GDM1 (cell line): ENCODE results near the gene FAM222A.
A peak's percentile ranks its signal among the peaks of the same experiment; 100 is the strongest.

ENCODE experiments used
- DNase-seq: peaks from one replicate; lab custom pipeline; 2025; lab: John Stamatoyannopoulos, UW

FAM222A gene

DNA sequence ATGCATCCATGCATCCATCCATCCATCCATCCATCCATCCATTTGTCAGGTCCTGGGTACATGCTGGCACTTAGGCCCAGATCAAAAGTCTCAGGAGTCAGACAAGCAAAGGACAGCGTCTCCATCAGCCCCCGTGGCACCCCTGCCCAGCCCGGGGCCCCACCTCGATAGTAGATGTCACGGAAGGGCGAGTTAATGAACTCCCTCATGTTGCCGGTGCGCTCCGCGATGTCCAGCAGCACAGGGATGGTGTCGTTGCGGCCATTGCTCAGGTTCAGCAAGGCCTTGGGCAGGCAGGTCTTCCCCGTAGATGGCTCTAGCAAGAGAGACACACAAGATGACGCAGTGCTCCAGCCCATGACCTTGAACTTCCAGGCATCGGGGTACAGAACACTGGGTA is 89.2 kb downstream of the FAM222A start:
- no peak for DNase-seq

DNA sequence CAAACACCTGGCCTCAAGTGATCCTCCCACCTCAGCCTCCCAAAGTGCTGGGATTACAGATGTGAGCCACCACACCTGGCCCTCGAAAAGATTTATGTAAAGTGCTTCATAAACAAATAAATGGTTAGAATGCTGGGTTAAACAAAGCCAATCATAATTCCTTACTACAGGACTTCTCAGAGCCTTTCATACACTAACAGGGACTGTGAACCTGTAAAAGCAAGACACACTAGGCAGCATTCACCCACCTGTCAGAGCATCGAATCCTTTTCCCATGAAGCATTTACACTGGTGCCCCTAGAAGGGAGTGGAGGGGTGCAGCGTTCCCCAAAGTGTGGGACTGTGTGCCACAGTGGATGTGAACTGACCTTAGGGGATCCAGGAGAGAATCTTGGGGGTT is 90.1 kb downstream of the FAM222A start:
- no peak for DNase-seq

DNA sequence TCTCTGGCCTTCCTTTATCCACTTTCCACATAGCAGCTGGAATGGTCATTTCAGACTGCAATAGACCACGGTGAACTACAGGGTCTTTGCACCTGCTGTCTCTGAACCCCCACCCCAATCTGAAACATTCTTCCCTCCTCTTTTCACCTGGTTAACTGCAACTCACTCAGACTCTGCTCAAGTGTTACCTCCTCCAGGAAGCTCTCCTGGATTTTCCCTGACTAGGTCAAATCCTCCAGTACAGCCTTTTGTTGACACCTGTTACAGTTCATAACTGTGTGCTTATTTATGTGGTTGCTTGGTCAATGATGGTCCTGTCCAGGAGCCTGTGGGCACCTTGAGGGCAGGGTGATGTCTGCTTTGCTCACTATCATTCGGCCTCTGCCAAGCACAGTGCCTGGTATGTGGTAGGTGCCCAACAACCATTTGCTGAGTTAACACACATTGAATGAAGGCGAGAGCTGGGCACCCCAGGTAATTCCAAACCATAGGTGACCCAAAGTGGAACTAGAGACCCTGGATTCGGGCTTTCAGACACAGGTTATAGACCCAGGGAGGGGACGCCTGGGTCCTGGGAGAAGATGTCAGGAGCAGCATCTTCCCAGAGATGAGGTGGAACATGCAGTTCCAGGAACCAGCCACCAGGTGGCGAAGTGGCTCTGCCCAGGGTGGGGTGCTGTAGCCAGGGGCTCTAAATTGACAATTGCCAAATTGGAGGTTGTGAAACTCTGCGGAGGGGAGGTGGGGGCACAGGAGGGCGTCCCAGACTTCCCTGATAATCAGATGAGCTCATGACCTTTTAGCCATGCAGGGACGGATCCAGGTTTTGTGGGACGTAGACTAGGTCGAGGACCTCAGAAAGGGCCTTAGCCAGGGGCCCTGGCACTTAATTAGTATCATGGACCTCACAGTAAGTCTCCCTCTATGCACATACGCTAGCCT is 91.5 kb downstream of the FAM222A start:
- peak; percentile 25 for DNase-seq

DNA sequence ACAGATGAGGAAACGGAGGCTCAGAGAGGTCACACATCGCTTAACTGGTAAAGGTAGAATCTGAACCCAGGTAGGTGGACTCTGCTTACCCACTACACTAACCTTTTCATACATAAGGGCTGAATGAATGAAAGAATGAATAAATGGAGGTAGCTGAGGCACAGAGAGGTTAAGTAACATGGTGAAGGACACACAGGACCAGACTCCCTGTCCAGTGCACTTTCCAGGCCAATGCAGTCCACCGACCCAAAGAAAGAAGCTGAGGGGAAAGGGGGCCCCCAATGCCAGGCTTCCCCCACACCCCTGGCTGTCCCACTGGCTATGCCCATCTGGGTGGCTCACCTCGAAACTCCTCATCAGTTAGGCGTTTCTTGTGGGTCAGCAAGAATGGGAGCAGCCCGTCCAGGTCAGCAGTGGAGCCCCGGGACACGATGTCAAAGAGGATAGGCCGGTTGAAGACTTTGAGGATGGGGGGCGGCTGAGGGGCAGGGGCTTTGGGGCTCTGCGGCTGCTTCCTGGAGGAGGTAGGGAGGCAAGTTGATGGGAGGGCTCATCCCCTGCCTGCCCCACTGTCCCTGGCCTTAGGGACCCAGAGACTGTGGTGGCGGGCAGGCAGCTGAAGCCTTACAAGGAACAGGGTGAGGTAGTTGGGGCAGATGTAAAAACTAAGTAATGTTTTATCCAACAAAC is 94.5 kb downstream of the FAM222A start:
- no peak for DNase-seq

GRCh38 chr12:109808876-109809646 is 95.4 kb downstream of the FAM222A start:
- DNase-seq: no peak

DNA sequence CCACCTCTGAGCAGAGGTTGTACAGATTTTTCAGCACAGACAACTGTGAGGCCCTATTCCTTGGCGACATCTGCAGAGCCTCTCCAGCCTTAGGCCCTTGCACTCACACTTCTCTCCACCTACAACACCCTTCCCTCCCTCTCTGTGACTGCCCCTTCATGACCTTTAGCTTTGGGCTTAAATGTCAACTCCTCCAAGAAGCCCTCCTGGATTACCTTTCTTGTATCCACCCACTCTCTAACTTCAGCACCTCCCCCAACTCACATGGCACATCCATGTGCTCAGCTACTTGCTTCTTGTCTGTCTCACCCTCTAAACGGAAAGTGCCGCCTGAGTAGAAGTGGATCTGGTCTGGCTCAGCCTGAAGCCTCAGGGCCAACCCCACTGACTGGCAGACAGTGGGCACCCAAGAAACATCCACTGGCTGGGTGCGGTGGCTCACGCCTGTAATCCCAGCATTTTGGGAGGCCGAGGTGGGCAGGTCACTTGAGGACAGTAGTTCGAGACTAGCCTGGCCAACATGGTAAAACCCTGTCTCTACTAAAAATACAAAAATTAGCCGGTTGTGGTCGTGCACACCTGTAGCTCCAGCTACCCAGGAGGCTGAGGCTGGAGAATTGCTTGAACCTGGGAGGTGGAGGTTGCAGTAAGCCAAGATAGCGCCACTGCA is 97.5 kb downstream of the FAM222A start:
- DNase-seq: no peak

- DNase-seq: no peak
Observed at GRCh38 chr12:109811624-109811995, 98.0 kb downstream of the FAM222A start.

GRCh38 chr12:109813810-109814416 is 100.3 kb downstream of the FAM222A start:
- DNase-seq: no peak

DNA sequence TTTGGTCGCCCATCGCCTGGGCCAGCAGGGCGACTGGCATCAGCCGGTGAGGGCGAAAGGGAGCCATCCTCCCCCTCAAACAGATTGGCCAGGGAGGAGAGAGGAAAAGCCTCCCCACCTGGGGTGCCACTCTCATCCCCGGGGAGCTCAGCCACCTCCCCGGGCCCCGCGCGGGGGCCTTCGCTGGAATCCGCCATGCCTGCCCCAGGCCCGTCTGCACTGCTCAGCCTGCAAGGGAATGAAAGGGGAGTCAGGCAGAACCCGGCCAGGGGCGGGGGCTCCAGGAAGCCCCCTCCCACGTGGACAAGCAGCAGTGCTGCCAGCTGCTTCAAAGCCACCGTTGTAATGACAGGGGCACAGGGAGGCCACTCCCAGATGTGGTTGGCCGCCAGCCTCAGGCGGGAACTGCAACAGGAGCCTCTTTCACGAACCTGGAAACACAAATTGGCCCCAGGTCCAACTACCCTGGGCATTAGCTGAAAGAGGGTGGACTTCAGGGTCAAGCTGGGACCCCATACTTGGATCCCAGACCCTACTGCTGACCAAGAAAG is 101.0 kb downstream of the FAM222A start:
- no peak for DNase-seq

GRCh38 chr12:109815225-109815624 is 101.6 kb downstream of the FAM222A start:
- no peak for DNase-seq

DNA sequence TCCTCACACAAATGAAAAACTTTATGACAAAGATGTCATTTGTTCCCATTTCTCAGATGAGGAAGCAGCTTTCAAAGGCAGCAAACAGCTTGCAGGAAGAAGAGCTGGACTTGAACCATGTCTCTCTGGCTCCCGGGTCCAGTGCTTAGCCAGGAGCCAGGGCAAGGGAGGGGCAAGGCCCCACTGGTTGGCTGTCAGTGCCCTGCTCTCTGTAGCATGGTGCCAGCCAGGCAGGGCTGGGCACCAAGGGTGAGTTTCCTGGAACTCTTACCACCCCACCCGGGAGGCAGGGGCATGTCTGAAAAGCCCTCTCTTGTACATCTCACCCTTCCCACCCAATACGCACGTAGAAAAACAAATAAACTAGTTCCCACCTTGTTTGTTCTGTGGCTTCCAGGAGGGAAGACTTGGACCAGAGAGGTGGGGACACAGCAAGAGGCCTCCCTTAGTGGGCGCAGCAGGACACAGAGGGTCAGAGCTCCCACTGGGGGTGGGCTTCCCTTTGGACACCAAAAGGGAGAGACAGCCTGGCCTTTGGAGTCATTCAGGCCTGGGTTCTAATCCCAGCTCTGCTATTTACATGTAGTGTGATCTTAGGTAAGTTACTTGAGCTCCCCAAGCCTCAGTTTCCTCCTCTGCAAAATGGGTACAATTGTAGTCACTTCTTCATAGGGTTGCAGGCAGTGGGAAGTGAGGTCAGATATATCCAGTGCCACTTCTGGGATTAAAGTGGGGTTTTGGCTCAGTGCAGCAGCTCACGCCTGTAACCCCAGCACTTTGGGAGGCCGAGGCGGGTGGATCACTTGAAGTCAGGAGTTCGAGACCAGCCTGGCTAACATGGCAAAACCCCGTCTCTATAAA is 102.4 kb downstream of the FAM222A start:
- no peak for DNase-seq

DNA sequence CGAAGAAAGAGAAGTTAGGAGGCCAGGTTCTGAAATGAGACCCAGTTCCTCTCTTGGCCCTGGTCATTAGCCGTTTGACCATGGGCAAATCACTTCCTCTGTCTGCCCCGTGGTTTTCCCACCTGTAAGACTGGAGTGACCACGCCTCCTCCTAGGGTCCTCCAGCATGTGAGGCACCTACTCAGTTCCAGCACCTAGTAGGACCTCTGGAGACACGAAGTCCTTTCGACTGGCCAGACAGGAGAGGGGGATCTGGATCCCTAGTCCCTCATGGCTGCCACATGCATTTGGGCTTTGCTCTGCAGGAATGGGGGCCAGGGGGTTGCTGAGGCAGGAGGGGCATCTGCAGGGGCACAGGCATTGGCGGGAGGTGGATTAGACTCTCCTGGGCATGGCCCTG is 103.2 kb downstream of the FAM222A start:
- no peak for DNase-seq

- DNase-seq: no peak
Observed at GRCh38 chr12:109817627-109818231, 104.1 kb downstream of the FAM222A start.

- no peak for DNase-seq
Observed at GRCh38 chr12:109818253-109818652, 104.6 kb downstream of the FAM222A start.

DNA sequence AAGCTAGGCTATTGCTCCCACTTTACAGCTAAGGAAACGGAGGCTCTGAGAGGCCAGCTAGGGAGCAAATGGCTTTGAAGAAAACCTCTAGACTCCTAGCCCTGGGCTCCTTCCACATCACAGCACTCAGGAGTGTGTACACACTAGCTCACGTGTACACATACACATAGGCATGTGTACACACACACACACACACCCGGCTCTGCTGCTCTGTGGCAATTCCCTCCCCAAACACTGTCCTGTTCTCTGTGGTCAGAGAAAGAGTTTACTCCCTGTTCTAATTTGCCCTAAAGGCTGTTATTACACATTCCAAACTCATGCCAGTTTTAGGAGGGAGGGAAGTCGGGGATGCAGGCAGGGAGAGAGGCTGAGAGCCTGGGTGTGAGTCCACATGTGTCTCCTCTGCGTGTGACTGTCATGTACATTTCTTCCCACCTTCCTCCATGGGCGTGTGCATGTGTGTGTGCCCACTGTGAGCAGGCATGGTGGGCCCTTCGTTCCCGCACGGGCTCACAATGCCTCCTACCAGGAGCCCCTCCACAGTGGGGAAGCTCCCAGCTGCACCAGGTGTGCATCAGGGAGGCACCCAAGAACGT is 105.4 kb downstream of the FAM222A start:
- no peak for DNase-seq
